ENCODE measurements around the gene FDPS.

Gene FDPS

GRCh38 chr1:155308493-155309422, at the start of gene FDPS:
FDPS (plus strand) TSS chr1:155308866; CDS start chr1:155309790, 924 bp downstream.
- peak; percentile 99 for DNase-seq

GRCh38 chr1:155260276-155260675, 48.4 kb upstream of the FDPS start:
- no peak for DNase-seq

DNA sequence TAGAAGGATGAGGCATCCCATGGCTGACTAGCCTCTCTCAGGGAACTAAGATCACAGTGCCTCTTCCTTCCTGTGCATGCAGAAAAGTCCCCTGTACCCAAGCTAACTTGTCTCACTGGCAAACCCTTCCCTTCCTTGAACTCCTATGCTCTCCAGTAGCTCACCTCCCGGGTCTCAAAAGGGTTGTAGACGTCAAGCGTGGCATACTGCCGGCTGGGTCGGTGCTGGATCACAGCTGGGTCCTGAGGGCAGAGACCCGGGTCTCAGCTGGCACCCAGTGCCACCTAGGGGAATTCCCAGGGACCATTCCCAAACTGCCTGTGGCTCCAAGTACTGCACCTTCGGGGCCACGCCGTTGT, 47.2 kb upstream of the FDPS start:
- no peak for DNase-seq

DNA sequence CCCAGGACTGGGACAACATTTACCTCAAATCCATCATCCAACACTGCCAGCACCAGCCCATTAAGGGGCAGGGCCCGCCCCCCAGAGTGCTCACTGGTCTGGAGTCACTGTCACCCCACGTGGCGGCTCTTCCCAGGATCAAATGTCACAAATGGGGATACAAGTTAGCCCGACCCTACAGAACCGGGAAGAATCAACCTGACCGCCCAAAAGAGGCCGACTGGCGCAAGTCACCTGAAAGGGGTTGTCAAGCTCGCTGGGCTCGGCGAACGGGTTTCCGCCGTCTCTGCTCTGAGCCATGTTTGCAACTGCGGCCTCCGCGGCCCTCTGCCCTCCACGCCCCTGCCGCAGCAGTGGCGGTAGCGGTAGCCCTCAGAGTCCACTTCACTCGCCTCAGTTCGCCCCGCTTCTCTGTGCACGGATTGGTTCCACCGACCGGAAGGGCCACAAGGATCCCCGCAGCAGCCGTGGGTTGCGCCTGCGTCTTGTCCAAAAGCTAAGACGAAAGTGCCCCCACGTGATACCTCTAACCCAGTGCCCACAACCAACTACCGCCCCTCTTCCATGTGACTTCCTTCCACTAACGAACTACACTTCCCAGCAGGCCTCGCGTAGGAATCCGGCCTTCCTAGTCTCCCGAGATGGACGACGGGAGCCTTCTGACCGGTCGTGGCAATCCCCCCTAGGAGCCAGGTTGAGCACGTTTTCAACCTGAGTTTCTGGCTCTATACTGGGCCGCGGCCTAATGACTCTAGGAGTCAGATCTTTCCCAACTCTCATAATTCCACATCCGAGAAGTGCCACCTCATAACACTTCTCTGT, 46.6 kb upstream of the FDPS start, which contains the start of gene SCAMP3:
TSS of gene SCAMP3 (minus strand) at position 509 of the 822 bp plus-strand sequence. CDS start at position 300, 209 bp downstream.
- DNase-seq, result peak; percentile 97

DNA sequence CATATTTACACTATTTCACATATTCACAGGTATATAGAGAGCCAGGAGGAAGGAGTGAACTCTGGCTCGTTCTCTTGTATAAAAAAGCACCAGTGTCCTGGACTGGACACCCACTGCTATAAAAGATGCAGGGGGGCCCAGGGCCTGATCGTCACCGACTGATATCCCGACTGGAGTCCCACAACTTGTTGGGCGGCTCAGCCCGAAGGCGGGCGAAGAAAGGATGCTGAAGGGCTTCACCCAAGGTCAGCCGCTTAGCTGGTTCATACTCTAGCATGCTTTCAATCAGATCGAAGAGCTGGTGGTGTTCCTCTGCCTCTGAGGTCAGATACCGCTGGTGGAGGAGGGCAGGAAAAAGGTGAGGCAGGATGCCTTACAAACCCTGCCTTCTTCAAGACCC, 45.6 kb upstream of the FDPS start:
- DNase-seq, result no peak

GRCh38 chr1:155266553-155266952, 42.1 kb upstream of the FDPS start:
- DNase-seq, result no peak

DNA sequence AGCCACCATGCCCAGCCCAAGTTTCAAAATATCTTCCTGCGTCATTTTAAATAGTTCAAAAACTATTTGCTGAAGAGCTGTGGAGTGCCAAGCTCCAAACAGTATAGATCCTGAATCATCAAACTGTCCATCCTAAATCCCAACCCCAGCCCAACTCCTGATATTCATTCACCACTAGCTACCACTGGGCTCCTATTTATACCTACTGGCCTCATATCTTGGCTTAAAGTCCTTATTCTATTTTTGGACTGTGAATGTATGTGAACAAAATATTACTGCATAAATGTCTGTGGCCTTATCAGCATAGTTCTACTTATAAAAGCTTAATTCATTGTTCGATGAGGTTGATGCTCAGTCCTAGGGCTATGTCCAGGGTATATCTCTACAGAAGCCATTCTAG, 41.3 kb upstream of the FDPS start:
- no peak for DNase-seq

DNA sequence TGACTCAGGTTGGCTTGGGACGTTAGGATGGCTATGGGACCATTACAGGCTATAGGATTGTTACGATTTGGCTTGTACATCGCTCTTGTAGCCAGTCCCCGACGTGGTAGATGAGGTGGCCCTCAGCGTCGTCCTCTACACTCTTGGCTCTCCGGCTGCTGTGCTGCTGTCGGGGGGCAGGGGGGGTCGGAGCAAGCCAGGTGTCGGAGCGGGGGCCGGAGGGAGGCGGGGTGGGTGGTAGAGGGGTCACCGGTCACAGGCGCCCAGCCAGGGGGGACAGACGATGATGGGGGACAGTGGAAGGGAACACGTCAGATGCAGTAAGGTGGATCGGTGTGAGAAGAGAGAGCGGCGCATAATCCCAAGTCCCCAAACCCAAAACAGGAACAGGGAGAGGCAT, 40.0 kb upstream of the FDPS start:
- DNase-seq, result no peak

DNA sequence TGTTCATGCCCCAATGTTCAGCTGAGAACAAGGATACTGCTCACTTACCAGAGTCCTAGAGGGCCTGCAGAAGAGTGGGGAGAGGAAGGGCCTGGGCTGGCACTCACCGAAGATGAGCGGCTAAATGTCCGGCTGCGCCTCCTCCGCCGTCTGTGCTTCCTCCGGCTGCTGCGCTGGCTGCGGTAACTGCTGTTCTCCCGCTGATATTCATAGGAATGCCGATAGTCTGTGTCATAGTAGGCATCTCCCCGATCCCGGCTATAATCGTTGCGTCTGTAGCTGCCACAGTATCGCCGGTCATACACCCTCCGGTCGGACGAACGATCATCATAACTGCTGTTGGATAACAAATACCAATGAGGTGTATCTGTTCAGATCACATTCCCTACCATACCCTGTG, 39.3 kb upstream of the FDPS start:
- DNase-seq, result no peak

DNA sequence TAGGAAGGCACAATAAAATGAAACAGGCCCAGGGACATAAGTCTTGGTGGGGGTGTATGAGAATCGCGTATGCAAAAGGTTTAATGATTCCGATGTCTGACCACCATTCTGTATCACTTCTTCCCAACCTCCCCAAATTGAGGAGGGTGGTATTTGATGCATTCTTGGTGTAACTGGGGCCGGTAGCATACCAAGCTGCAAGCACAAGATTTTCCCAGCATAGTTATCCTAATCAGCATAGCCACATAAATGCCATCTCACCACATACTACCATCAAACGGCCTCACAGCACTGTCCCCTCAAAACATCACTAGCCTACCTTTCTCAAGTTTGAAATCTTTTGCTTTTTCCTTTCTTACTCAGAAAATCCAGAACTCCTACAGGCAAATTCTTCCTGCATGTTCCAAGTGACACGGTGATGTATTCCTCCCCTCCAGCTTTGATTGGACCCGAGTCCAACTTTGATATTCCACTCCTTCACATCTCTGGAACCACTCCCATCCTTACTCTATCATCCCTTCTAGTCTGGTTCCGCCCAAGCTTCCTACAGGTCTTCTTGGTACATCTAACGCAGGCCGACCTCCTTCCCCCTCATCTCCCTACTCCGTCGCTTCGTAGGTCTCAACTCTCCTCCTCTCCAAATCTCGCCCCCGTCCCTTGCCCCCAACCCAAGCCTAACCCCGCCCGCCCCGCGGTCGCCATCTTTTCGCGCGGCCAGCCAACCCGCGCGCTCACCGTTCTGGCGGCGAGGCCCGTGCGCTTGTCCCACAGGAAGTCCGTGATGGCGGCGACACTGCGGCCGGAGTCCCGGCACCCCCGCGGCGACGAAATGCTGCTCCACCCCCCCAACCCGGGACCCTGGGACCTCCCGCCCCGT, 36.0 kb upstream of the FDPS start:
- peak; percentile 44 for DNase-seq

DNA sequence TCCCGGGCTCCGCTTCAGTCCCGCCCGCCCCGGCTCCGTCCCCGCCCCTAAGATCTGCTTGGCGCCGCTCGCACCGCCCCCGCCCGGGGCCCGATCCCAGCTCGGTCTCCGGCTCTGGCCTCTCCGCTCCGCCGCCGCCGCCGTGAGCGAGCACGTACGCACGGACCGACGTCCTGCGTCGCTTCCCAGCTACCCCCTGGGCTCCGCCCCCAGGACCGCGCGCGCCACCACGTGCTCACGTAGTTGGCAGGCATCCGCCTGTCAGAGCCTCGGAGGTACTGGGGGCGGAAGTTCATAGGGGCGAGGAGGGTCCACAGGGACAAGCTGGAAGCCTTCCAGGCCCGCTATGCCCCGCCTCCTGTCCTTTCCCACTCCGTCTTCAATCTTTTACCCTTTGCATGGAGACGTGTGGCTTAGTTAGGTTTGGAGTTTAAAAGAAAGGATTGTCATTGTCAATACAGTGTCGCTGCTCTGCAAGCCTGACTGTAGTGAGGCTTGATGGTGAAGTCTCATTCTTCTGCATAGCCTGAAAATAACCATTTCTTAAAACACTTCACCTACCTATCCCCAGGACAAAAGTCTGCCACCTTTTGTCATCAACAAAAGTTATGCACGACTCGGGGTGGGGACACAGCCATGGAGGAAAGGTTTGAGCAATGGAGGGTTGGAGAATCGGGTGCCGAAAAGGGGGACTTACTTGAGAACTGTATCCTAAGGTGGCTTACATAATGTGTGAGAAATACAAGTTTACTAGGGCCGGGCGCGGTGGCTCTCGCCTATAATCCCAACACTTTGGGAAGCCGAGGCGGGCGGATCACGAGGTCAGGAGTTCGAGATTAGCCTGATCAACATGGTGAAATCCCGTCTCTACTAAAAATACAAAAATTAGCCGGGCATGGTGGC, 35.1 kb upstream of the FDPS start, which contains the start of gene CLK2:
TSS of gene CLK2 (minus strand) at position 162 of the 903 bp plus-strand sequence. CDS start 2,527 bp downstream, outside the sequence.
- peak; percentile 86 for DNase-seq

GRCh38 chr1:155277070-155277901, 31.4 kb upstream of the FDPS start, which contains the start of gene HCN3:
HCN3 (plus strand) TSS chr1:155277463; CDS start chr1:155277591, 128 bp downstream.
- peak; percentile 98 for DNase-seq

GRCh38 chr1:155277902-155278688, 30.6 kb upstream of the FDPS start:
- peak; percentile 53 for DNase-seq

DNA sequence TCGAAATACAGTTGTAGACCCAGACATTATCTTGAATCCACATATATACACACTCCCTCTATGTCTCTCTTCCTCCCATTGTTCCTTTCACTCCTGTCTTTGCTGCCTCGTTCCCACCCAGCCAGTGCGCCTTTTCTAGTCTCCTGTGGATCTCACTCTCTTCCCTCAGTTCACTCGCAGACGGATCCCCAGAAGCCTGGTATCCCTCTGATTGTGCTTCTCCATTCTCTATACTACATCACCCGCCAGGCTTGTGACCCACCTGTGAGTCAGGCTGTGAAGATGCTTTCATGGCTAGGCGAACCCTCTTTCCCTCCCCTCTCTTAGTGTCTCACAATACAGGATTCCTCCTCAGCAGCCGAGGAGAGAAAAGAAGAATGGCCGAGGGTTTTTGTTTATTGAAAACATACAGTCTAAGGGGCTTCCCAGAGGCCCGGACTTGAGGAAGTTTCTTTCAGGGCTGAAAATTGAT, 29.9 kb upstream of the FDPS start:
- no peak for DNase-seq

- DNase-seq, result no peak
Observed at GRCh38 chr1:155279268-155279667, 29.4 kb upstream of the FDPS start.

DNA sequence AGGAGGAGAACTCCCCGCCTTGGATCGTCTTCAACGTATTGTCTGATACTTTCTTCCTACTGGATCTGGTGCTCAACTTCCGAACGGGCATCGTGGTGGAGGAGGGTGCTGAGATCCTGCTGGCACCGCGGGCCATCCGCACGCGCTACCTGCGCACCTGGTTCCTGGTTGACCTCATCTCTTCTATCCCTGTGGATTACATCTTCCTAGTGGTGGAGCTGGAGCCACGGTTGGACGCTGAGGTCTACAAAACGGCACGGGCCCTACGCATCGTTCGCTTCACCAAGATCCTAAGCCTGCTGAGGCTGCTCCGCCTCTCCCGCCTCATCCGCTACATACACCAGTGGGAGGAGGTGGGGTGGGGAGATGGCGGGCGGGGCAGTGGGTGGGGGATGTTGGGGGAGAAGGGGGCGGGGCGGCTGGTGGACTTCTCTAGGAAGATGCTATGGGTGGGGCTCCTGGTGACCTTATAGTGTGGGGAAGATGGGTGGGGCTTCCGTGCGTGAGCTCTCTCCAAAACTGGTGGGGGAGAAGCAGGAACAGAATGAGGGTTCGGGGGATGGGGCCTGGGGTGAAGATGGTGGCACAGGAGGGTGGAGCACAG, 26.1 kb upstream of the FDPS start:
- no peak for DNase-seq

- no peak for DNase-seq
Observed at GRCh38 chr1:155284476-155284875, 24.2 kb upstream of the FDPS start.

DNA sequence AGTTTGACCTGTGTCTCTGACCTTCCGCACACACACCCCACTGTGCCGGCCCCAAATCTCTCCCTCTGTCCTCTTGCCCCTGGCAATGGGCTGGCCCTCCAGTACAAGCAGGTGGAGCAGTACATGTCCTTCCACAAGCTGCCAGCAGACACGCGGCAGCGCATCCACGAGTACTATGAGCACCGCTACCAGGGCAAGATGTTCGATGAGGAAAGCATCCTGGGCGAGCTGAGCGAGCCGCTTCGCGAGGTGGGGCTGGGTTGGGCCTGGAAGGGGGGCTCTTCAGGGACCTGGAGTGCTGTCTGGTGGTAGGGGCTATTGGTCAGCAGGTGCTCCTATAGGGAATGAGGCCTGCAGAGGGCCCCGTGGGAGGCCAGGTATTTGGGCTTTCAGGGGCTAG, 23.6 kb upstream of the FDPS start:
- no peak for DNase-seq

DNA sequence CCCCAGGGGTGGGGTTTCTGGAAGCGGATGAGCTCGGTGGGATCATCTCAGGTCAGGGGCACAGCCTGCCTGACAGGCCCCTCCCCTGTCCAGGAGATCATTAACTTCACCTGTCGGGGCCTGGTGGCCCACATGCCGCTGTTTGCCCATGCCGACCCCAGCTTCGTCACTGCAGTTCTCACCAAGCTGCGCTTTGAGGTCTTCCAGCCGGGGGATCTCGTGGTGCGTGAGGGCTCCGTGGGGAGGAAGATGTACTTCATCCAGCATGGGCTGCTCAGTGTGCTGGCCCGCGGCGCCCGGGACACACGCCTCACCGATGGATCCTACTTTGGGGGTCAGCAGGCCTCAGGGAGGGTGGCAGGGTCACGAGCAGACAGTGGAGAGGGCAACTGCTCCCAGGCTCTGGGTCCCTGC, 23.0 kb upstream of the FDPS start:
- no peak for DNase-seq

All from kidney glomerular epithelial cell (primary cell).